T-helper 22 cell (primary cell): ENCODE results near the gene PGA5.
"Not testable (repeated sequence)": the region's sequence is repeated elsewhere in the genome, so short reads cannot be mapped to it uniquely, and the experiment has no call there.

Experiments used
- DNase-seq: peaks from one replicate; pipeline ENCODE4 v3.0.0-alpha.2; 2020; ENCODE audit warnings: low read depth

PGA5 gene

DNA sequence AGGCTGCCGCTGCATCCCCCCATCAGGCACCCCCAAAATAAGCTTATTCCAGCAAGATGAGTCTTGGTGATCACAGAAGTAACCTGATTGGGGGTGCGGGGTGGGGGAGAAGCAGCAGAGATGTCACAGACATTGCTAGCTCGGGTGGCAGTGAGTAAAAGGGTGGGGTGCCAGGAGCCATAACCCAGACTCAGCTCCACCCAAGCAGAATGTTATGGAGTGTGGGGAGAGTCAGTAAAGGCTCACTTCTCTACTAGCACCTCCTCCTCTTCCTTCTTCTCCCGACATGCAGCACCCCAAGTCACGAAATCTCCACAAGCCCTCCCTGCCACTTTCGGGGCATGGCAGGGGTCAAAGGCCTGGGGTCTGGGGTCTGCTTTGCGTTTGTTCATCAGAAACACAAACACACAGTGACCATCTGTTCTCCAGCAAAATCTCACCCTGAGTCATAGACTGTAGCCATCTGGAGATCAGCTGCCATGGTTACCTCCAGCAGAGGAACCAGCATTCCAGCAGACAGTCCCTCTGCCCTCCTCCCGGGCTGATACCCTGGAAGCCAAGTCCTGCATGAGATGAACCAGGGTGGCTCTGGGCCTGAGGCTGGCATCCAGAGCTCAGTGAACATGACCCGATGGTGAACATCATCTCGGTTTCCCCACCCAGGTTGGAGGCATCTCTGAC lies 14.4 kb upstream of the PGA5 start:
- DNase-seq = not testable (repeated sequence)

DNA sequence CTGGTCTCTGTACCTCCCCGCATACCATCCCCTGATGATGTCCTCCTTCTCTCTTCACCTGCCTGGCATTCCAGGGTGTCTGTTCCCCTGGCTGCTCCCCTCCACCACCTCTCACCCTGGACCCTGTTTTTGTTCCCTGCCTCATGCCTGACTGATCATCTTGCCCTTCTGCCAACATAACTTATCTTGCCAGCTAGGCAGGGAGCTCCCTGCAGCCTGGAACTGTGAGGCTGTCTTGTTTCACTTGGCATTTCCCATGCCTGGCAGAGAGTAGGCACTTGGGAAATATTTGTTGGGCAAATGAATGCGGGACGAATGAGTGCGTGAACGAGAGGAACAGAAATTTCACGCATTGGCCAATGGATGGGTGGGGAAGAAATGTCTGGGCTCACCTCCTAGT lies 11.5 kb upstream of the PGA5 start:
- not testable (repeated sequence) for DNase-seq

GRCh38 chr11:61231033-61231432 lies 9.9 kb upstream of the PGA5 start:
- not testable (repeated sequence) for DNase-seq

DNA sequence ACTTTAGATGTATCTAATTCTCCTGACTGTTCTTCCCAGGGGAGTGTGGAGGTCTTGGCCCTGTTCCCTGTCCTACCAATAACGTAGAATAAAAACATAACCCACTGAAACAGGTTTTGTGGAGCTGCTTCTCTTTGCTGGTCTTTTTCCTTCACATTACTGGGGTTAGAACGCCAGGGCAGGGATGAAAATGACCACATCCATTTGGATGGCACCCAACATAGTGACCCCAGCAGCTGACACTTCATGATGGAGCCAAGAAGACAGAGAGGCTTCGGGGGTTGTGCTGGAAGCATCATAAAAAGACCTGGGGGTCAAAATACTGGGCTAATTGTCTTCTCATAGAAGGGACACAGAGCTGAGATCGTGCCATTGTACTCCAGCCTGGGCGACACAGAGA lies 9.4 kb upstream of the PGA5 start:
- DNase-seq = not testable (repeated sequence)

DNA sequence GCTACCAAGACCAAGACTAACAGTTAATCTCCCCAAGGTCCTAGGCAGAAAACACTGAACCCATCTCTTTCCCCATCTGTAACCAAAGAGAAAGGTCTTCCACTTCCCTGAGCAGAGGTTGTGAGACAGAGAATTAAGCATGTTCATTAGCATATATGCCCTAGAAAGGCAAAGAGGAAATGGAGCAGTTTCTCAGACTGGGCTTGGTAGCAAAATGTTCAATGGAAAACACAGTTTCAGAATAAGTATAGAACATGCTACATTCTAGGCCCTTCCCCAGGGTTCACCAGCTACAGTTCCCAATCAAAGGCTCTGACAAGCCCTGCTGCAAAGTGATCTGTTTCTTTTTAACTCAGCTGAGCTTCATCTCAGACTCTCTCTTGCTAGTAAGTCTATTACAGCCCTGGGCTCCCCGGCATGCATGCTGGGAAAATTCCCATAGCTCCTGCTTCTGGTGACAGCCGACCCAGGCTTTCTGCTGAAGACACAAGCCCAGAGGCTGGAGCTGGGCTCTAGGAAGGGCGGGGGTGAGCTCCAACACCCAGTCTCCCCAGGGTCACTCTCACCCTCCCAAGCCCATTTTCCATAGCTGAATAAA lies 8.3 kb upstream of the PGA5 start:
- not testable (repeated sequence) for DNase-seq

GRCh38 chr11:61237130-61237529 lies 3.8 kb upstream of the PGA5 start:
- not testable (repeated sequence) for DNase-seq

DNA sequence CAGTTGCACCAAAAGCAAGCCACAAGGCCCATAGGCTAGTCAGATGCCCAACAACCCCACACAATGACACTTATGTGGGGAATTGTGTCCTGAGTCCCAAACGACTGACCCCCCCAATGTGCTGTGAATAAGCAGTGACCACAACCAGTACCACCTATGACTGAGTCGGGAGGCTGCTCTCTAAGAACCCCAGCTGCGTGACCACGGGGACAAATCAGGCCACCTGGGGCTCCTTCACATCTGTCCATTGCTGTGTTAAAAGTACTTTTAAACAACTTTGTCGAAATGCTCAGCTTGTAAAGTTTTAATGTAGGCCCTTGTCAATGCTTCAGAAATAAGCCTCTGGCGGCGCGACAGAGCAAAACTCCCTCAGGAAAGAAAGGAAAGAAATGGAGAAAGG lies 687 bp upstream of the PGA5 start:
- DNase-seq = not testable (repeated sequence)

- not testable (repeated sequence) for DNase-seq
Measured at GRCh38 chr11:61241526-61241925, 551 bp downstream of the PGA5 start.

- not testable (repeated sequence) for DNase-seq
Measured at GRCh38 chr11:61245284-61245964, 4.4 kb downstream of the PGA5 start.

DNA sequence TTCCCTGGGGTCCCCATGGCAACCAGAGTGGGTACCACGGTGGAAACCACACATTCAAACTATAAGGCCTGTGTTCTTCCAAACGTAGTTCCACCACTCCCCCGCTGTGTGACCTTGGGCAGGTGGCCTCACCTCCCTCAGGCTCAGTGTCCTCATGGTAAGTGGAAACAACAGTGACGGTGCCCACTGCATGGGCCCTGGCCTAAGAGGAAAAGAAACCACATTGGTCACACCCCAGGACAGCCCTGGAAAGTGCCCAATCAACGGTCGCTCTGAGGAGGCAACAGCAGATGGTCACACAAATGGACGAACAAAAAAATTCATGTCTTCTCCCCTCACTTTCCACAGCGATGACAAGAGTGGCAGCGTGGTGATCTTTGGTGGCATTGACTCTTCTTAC lies 7.1 kb downstream of the PGA5 start:
- not testable (repeated sequence) for DNase-seq

DNA sequence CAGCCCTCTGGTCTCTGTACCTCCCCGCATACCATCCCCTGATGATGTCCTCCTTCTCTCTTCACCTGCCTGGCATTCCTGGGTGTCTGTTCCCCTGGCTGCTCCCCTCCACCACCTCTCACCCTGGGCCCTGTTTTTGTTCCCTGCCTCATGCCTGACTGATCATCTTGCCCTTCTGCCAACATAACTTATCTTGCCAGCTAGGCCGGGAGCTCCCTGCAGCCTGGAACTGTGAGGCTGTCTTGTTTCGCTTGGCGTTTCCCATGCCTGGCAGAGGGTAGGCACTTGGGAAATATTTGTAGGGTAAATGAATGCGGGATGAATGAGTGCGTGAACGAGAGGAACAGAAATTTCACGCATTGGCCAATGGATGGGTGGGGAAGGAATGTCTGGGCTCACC lies 8.2 kb downstream of the PGA5 start:
- not testable (repeated sequence) for DNase-seq

GRCh38 chr11:61250796-61251765 lies 10.1 kb downstream of the PGA5 start:
- DNase-seq = not testable (repeated sequence)

GRCh38 chr11:61252332-61252731 lies 11.4 kb downstream of the PGA5 start:
- DNase-seq = not testable (repeated sequence)

GRCh38 chr11:61254403-61255025 lies 13.5 kb downstream of the PGA5 start:
- no peak for DNase-seq

DNA sequence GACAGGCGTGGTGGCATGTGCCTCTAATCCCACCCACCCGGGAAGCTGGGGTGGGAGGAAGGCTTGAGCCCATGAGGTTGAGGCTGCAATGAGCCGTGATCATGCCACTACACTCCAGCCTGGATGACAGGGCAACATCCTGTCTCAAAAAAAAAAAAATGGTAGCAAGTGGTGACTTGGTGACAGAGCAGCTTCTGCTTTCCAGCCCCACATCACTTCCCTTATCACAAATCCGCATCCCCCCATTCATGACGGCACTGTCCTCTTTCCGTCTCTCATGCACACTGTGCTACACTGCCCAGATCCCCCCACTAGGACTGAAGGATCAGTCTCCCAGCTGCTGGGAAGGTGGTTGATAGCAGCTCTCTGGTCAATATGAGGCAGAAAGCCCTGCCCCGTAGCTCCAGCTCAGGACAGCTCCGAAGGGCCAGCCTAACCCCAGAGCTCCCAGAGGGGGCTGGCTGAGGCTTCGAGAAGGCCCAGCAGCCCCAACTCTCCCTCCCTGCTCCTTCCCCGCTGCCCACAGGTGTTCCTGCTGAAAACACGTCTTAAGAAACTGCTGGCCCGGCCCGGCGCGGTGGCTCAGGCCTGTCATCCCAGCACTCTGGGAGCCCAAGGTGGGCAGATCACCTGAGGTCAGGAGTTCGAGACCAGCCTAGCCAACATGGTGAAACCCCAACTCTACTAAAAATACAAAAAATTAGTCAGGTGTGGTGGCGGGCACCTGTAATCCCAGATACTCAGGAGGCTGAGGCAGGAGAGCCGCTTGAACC lies 15.9 kb downstream of the PGA5 start:
- DNase-seq = no peak

- no peak for DNase-seq
Measured at GRCh38 chr11:61258546-61258945, 17.6 kb downstream of the PGA5 start.

DNA sequence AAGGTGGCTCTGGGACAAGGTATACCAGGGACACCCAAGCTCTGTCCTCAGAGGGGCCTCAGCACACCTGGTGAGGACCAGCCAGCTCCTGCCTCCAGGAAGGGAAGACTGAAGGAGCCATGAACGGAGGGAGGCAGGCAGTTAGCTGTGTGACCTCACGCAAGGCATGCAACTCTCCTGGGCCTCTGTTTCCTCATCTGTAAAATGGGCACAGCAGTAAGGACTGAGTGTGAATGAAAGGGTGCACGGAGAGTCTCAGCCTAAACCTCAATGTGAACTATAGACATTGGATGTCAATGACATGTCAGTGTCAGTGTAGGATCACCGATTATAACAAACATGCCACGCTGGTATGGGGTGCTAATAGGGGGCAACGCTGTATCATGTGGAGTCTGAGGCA lies 18.4 kb downstream of the PGA5 start:
- no peak for DNase-seq

- no peak for DNase-seq
Measured at GRCh38 chr11:61264371-61264770, 23.4 kb downstream of the PGA5 start.

- DNase-seq = no peak
Measured at GRCh38 chr11:61264795-61265194, 23.8 kb downstream of the PGA5 start.

GRCh38 chr11:61265357-61265756 lies 24.4 kb downstream of the PGA5 start:
- DNase-seq = no peak

DNA sequence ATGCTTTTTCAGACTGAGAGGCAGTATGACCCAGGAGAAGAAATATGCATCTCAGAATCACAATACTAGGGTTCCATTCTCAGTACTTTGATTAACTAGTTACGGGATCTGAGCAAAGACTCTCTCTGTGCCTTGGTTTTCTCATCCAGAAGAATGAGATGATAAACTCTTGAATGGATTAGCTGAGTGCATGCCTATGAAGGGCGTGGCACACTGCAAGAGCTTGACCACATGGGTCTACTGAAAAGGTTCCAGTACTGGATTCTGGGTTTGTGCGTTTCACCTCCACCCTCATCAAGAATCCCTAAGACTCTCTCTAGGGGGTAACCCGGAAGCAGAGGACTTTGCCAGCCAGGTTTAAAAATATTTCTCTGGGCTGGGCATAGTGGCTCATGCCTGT lies 25.6 kb downstream of the PGA5 start:
- no peak for DNase-seq
